ENCODE results near the gene FAM120B. TPM values are rescaled to one million over a fixed set of nuclear protein-coding genes. Genes with fewer than 3 reads are reported as not detected.
"Not testable (repeated sequence)": the region's sequence is repeated elsewhere in the genome, so short reads cannot be mapped to it uniquely, and the experiment has no call there.

FAM120B gene
- polyA plus RNA-seq, 4 donors: 33.4 to 40.2 (median 38.0) TPM

GRCh38 chr6:170405311-170405975, 98.9 kb downstream of the FAM120B start:
- DNase-seq (ENCODE audit: low read depth in 4 of 4, low spot score in 2 of 4): no peak

- DNase-seq (ENCODE audit: low read depth in 4 of 4, low spot score in 2 of 4): no peak
These were observed 100.6 kb downstream of the FAM120B start for GRCh38 chr6:170407200-170407599.

GRCh38 chr6:170407932-170408331, 101.4 kb downstream of the FAM120B start:
- no peak for DNase-seq (ENCODE audit: low read depth in 4 of 4, low spot score in 2 of 4)

GRCh38 chr6:170409746-170410145, 103.2 kb downstream of the FAM120B start:
- not testable (repeated sequence) for DNase-seq (ENCODE audit: low read depth in 4 of 4, low spot score in 2 of 4)

GRCh38 chr6:170410241-170410640, 103.7 kb downstream of the FAM120B start:
- no peak for DNase-seq (ENCODE audit: low read depth in 4 of 4, low spot score in 2 of 4)

- no peak for DNase-seq (ENCODE audit: low read depth in 4 of 4, low spot score in 2 of 4)
These were observed 108.8 kb downstream of the FAM120B start for GRCh38 chr6:170415318-170415717.

- no peak for DNase-seq (ENCODE audit: low read depth in 4 of 4, low spot score in 2 of 4)
These were observed 109.7 kb downstream of the FAM120B start for GRCh38 chr6:170416303-170416702.

- DNase-seq (ENCODE audit: low read depth in 4 of 4, low spot score in 2 of 4): no peak
These were observed 110.5 kb downstream of the FAM120B start for GRCh38 chr6:170416959-170417606.

GRCh38 chr6:170417881-170418280, 111.3 kb downstream of the FAM120B start:
- no peak for DNase-seq (ENCODE audit: low read depth in 4 of 4, low spot score in 2 of 4)

- no peak for DNase-seq (ENCODE audit: low read depth in 4 of 4, low spot score in 2 of 4)
These were observed 113.7 kb downstream of the FAM120B start for GRCh38 chr6:170420283-170420682.

- DNase-seq (ENCODE audit: low read depth in 4 of 4, low spot score in 2 of 4): no peak
These were observed 114.5 kb downstream of the FAM120B start for GRCh38 chr6:170420791-170421776.

- no peak for DNase-seq (ENCODE audit: low read depth in 4 of 4, low spot score in 2 of 4)
These were observed 115.4 kb downstream of the FAM120B start for GRCh38 chr6:170421921-170422320.

GRCh38 chr6:170423030-170423429, 116.5 kb downstream of the FAM120B start:
- no peak for DNase-seq (ENCODE audit: low read depth in 4 of 4, low spot score in 2 of 4)

- no peak for DNase-seq (ENCODE audit: low read depth in 4 of 4, low spot score in 2 of 4)
These were observed 117.5 kb downstream of the FAM120B start for GRCh38 chr6:170423814-170424603.

GRCh38 chr6:170424604-170425126, 118.1 kb downstream of the FAM120B start:
- DNase-seq (ENCODE audit: low read depth in 4 of 4, low spot score in 2 of 4): no peak

- no peak for DNase-seq (ENCODE audit: low read depth in 4 of 4, low spot score in 2 of 4)
These were observed 122.9 kb downstream of the FAM120B start for GRCh38 chr6:170429450-170429849.

- DNase-seq (ENCODE audit: low read depth in 4 of 4, low spot score in 2 of 4): no peak
These were observed 126.9 kb downstream of the FAM120B start for GRCh38 chr6:170433163-170434116.

- no peak for DNase-seq (ENCODE audit: low read depth in 4 of 4, low spot score in 2 of 4)
These were observed 127.7 kb downstream of the FAM120B start for GRCh38 chr6:170434117-170434820.

All from left renal cortex interstitium (tissue), 4 donors.